ENCODE measurements around the gene ABCC1. TPM values are rescaled to one million over a fixed set of nuclear protein-coding genes. Genes with fewer than 3 reads are reported as not detected.

The ABCC1 gene
- total and polyA plus RNA-seq, 2 of the 8 experiments (the other 6 are each of a cell fraction or from before 2014, with no cell fraction given): 42.6 to 66.8 TPM

GRCh38 chr16:15900357-15900756, 49.1 kb upstream of the ABCC1 start:
- H3K36me3 ChIP-seq (ENCODE audit: control insufficient read depth in 2 of 4, insufficient read depth in 4 of 4, low read length in 3 of 4): no peaks in the 10 kb centered on the region
- no peak overlapping the region for H3K4me3 ChIP-seq (ENCODE audit: extremely low read depth in 1 of 4, insufficient read depth in 2 of 4, low read depth in 3 of 4, low read length in 4 of 4)
- no peaks in the 10 kb centered on the region for H4K20me1 ChIP-seq (replicated peaks in 1 of 2; ENCODE audit: control insufficient read depth in 1 of 2, insufficient read depth in 2 of 2, low read length in 2 of 2)
- no peak overlapping the region for H2BK15ac ChIP-seq (ENCODE audit: low read length)
- H3K18ac ChIP-seq (ENCODE audit: extremely low read depth, low read length): no peak overlapping the region
- peaks cover 3% of the 10 kb centered on the region; the same call in 1 of the 2 replicates for H3K23me2 ChIP-seq (ENCODE audit: low read depth, low read length)
- H3K23ac ChIP-seq (ENCODE audit: insufficient read length): no peak overlapping the region
- H3K56ac ChIP-seq (replicated peaks; ENCODE audit: insufficient read length, low read depth, low read length): no peak overlapping the region
- no peak overlapping the region for H4K8ac ChIP-seq (ENCODE audit: extremely low read depth, insufficient read depth, low read length)
- H3K4me1 ChIP-seq (replicated peaks in 1 of 4; ENCODE audit: control insufficient read depth in 3 of 4, insufficient read depth in 4 of 4, low read length in 3 of 4): no peaks in the 10 kb centered on the region
- H2BK5ac ChIP-seq (ENCODE audit: low read depth, low read length): no peak overlapping the region
- no peak overlapping the region for H2AFZ ChIP-seq (ENCODE audit: low read length)
- WGBS, 2 experiments (ENCODE audit: extremely low coverage in 1 of 2, insufficient coverage in 1 of 2, insufficient read length in 1 of 2, insufficient replicate concordance in 2 of 2, low coverage in 1 of 2, low lambda C conversion rate in 2 of 2, missing lambda C conversion rate in 1 of 2): 90% methylated on average over 3 of the region's 3 CpGs; no CpG with 5 or more reads in 1 of the 2 experiments
- no peak overlapping the region for H2BK20ac ChIP-seq (ENCODE audit: low read length)
- H3K79me1 ChIP-seq (ENCODE audit: low read depth, low read length): no peaks in the 10 kb centered on the region
- H4K5ac ChIP-seq (ENCODE audit: insufficient read length, low read depth, low read length): no peak overlapping the region
- ChIA-PET CTCF (ENCODE audit: partially characterized antibody) (no interaction called here), POLR2A (ENCODE audit: partially characterized antibody) (interaction anchor here (3.9 kb wide), 1 partner anchor 12 kb away, joined by 20 read pairs; the partner anchor contains the start of gene CEP20)
- no peak overlapping the region for H3K27ac ChIP-seq (ENCODE audit: low read depth, low read length)
- DNase-seq (ENCODE audit: low read depth in 1 of 2, low spot score in 2 of 2): no peak
- H3K9ac ChIP-seq (replicated peaks in 1 of 4; ENCODE audit: extremely low read depth in 1 of 4, low read depth in 3 of 4, low read length in 3 of 4): no peak overlapping the region
- no peak overlapping the region for H3K14ac ChIP-seq (ENCODE audit: insufficient read length)
- no peak overlapping the region for H2BK120ac ChIP-seq (replicated peaks; ENCODE audit: low read depth, low read length)
- no peak for FAIRE-seq
- no peak overlapping the region for H2AK5ac ChIP-seq (ENCODE audit: low read depth, low read length)
- H4K91ac ChIP-seq (replicated peaks; ENCODE audit: insufficient read length, low read length): no peak overlapping the region
- H3K4me2 ChIP-seq (ENCODE audit: insufficient read depth in 1 of 2, low read depth in 2 of 2, low read length in 2 of 2): no peak overlapping the region
- TF ChIP-seq CBX8 (IDR thresholded peaks at IDR 0.05; ENCODE audit: borderline replicate concordance, low read depth, low read length): no peak
- no peak for TF ChIP-seq TEAD4 (IDR thresholded peaks at IDR 0.05; ENCODE audit: low read depth, low read length)
- TF ChIP-seq CBX5 (IDR thresholded peaks at IDR 0.05; ENCODE audit: low read depth, low read length): no peak
- no peak for TF ChIP-seq GTF2F1 (IDR thresholded peaks at IDR 0.05; ENCODE audit: borderline replicate concordance, low read depth, low read length)
- TF ChIP-seq TCF12 (IDR thresholded peaks at IDR 0.05; ENCODE audit: low read depth, low read length): no peak
- TF ChIP-seq HDAC2 (IDR thresholded peaks at IDR 0.05; ENCODE audit: borderline replicate concordance in 1 of 2, low read depth in 2 of 2, low read length in 2 of 2): no peak
- TF ChIP-seq CHD2 (IDR thresholded peaks at IDR 0.05; ENCODE audit: low read length): no peak
- no peak for TF ChIP-seq RXRA (IDR thresholded peaks at IDR 0.05; ENCODE audit: insufficient read depth, low read depth, low read length)
- no peak for TF ChIP-seq JUN (IDR thresholded peaks at IDR 0.05; ENCODE audit: low read depth, low read length)
- TF ChIP-seq EZH2 (IDR thresholded peaks at IDR 0.05; ENCODE audit: low read depth, low read length, severe bottlenecking): no peak
- H3K9me3 ChIP-seq (ENCODE audit: insufficient read depth in 2 of 2, low read depth in 1 of 2, low read length in 1 of 2): no peaks in the 10 kb centered on the region
- no peaks in the 10 kb centered on the region for H3K27me3 ChIP-seq (replicated peaks in 1 of 4; ENCODE audit: control insufficient read depth in 3 of 4, extremely low read depth in 1 of 4, insufficient read depth in 3 of 4, low read length in 3 of 4)
- no peak overlapping the region for H3K4ac ChIP-seq (replicated peaks; ENCODE audit: insufficient read length, low read depth, low read length)
- no peak overlapping the region; the same call in 1 of the 2 replicates for H2BK12ac ChIP-seq (ENCODE audit: low read depth, low read length)
- no peaks in the 10 kb centered on the region for H3K79me2 ChIP-seq (ENCODE audit: control insufficient read depth in 1 of 2, insufficient read depth in 2 of 2, low read length in 2 of 2)
